Thyroid gland (tissue), 4 donors: ENCODE results near the gene PLB1.

Experiments used
- POLR2A ChIP-seq, 2 donors: fragments of 450-650 bp; IDR thresholded peaks; one replicate each; pipeline ENCODE4 v1.6.1; 2017; ENCODE audit warnings: antibody characterized with exemption in 2 of 2, mild to moderate bottlenecking in 2 of 2, moderate library complexity in 1 of 2
- TF ChIP-seq, protein P1 (sequence below), 6 experiments: fragments of 200-600 bp in 3 of 6; fragments of 450-650 bp in 3 of 6; sonication (generic) in 3 of 6; IDR thresholded peaks; one replicate each; pipeline ENCODE4 v1.5.1; 2016 to 2019; ENCODE audit warnings: antibody characterized with exemption in 6 of 6, mild to moderate bottlenecking in 2 of 6, inconsistent platforms in 1 of 6, moderate library complexity in 1 of 6

DNA sequence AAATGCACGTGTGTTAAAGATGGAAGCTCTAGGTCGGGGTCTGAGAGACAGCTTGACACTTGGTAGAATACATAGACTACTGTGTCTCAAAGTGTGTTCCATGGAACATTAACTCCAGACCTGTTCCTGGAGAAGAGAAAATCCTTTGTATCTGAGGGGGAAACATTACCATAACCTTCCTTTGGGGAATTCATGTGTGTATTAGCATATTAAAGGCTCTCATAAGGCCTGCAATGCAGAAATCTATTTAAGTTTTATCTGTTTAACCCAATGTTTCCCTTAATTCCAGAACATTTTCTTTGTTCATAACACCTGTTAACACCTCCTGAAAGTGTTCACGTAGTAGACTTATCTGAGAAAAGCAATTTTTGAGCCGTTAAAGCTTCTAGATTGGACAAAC, 99.5 kb downstream of the PLB1 start:
- TF ChIP-seq, protein P1, sequence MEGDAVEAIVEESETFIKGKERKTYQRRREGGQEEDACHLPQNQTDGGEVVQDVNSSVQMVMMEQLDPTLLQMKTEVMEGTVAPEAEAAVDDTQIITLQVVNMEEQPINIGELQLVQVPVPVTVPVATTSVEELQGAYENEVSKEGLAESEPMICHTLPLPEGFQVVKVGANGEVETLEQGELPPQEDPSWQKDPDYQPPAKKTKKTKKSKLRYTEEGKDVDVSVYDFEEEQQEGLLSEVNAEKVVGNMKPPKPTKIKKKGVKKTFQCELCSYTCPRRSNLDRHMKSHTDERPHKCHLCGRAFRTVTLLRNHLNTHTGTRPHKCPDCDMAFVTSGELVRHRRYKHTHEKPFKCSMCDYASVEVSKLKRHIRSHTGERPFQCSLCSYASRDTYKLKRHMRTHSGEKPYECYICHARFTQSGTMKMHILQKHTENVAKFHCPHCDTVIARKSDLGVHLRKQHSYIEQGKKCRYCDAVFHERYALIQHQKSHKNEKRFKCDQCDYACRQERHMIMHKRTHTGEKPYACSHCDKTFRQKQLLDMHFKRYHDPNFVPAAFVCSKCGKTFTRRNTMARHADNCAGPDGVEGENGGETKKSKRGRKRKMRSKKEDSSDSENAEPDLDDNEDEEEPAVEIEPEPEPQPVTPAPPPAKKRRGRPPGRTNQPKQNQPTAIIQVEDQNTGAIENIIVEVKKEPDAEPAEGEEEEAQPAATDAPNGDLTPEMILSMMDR (IDR thresholded peaks at IDR 0.05), result no peak
- no peak for TF ChIP-seq POLR2A (IDR thresholded peaks at IDR 0.05)
